OCI-M1 (cell line): ENCODE data around the gene IMPDH2.

Experiments used
- DNase-seq: peaks from one replicate; lab custom pipeline; 2025; lab: John Stamatoyannopoulos, UW

IMPDH2 gene

GRCh38 chr3:49028673-49029562 is at the start of gene IMPDH2:
Gene IMPDH2 (minus strand): TSS chr3:49029398. CDS start chr3:49029350, 48 bp downstream.
- peak; percentile 94 for DNase-seq

DNA sequence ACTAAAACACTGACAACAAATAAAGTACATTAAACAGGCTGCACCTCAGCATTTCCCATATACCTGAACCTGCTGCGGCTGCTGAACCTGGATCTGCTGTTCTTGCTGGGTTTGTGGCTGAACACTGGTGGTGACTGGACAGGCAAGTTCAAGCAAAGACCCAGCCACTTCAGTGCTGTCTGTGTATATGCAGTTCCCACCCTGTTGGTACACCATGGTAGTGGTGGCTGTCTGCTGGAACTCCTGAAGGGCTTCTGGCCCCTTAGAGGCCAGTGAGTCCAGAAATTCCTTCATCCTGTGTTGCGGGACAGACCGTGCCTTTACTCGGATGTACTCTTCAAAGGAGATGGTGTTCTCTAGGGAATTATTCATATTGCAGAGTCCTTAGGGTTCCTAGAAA is 47.4 kb upstream of the IMPDH2 start:
- no peak for DNase-seq

DNA sequence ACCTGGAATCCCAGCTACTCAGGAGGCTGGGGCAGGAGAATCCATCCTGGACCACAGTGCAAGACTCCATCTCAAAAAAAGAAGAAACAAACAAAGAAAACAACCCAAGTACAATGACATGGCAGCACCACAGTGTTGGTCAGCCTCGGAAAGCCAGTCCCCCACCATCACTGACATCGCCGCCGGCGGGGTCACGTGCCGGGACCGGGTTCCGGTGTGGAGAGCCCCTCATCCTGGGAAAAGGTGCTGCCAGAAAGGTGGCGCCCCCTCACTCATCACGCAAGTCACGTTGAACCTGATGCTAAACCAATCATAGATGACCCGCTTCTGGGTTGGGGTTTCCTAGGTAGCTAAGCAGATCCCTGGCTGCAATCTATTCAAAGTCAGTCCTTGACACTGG is 46.9 kb upstream of the IMPDH2 start:
- DNase-seq = no peak

DNA sequence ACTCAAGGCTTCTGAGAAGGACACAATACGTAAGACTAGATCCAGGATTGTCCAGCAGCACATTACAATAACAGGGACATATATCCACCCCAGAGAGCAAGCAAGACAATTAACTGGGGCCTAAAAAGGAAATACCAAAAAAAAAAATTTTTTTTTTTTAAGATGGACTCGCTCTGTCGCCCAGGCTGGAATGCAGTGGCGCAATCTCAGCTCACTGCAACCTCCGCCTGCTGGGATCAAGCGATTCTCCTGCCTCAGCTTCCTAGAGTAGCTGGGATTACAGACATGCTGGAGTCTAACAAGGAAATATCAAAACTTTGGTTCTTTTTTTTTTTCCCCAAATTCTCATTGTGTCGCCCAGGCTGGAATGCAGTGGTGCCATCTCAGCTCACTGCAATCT is 28.8 kb upstream of the IMPDH2 start:
- no peak for DNase-seq

- no peak for DNase-seq
Observed at GRCh38 chr3:49057268-49057667, 28.1 kb upstream of the IMPDH2 start.

DNA sequence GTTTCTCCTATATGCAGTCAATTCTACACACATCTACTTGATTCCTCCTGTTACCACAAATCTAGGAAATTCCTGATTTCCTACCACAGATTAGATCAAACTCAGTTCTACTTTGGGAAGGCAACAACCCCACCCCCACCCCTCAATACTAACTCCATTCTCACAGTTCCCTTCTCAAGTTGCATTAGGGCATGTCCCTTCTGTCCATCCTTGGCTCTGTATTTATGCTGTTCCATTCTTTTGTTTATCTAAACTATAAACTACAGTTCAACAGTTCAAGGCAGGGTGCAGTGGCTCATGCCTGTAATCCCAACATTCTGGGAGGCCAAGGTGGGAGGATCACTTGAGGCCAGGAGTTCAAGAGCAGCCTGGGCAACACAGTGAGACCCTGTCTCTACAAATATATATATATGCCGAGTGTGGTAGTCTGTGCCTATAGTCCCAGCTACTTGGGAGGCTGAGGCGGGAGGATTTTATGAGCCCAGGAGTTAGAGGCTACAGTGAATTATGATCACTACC is 25.2 kb upstream of the IMPDH2 start:
- DNase-seq = no peak

GRCh38 chr3:49053543-49053942 is 24.3 kb upstream of the IMPDH2 start:
- no peak for DNase-seq

DNA sequence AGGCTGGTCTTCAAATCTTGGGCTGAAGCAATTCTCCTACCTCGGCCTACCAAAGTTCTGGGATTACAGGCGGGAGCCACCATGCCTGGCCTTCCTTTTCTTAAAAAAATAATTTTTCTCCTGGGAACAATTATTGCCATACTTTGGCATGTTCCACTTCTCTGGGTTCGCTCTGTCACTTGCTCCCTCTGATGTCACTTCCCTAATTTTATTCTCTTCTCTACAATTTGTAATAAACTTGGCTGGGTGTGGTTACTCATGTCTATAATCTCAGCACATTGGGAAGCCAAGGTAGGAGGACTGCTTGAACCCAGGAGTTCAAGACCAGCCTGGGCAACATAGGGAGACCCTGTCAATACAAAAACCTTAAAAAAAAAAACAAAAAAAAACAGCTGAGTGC is 6.1 kb upstream of the IMPDH2 start:
- DNase-seq = no peak

- no peak for DNase-seq
Observed at GRCh38 chr3:49034650-49035049, 5.5 kb upstream of the IMPDH2 start.

- DNase-seq = no peak
Observed at GRCh38 chr3:49032646-49033304, 3.6 kb upstream of the IMPDH2 start.

DNA sequence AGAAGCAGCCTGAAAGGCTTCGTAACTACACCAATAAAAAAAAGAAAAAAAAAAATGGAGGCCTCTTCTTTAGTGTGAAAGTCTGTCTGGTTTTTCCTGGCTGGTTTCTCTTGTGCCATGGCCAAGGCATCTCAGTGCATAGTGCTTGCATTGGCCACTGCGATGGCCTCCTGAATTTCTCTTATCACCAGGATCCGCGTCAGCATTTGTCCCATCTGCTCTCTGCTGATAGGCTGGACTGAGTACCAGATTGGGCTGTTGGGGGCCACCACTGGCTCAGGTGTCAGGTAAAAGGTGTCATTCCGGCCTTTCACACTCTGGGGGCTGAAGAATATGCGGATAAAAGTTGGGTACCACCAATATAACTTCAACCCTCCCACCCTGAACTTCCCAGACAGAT is 1.1 kb upstream of the IMPDH2 start:
- no peak for DNase-seq

- DNase-seq = no peak
Observed at GRCh38 chr3:49029563-49029884, 326 bp upstream of the IMPDH2 start.

DNA sequence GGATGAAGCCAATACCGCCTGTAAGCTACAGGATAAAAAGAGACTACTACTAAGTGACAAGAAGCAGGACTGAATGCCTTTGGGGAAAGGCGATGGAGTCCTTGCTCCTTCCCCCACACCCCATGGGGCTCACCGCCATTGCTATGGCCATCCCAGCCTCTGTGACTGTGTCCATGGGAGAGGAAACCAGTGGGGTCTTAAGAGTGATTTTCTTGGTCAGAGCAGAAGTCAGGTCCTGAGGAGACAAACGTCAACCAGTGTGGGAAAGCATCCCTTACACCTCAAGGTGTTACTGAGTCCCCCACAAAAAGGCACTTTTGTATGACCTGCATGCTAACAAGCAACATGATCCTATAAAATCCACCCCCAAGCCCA is 913 bp downstream of the IMPDH2 start:
- DNase-seq = no peak

DNA sequence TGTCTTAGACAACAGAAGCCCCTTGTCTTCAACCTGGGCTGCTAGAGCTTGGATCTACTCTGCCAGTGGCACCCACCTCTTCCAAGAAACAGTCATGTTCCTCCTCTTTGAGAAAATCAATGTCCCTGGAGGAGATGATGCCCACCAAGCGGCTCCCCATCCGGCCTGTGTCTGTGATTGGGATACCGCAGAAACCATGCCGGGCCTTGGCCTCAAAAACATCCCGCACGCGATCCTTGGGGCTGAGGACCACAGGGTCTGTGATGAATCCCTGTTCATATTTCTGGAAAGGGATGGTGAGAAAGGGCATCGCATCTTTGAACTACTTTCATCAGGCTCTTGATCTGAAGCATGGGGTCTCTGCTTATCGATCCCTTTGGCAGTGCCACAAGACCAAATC is 1.6 kb downstream of the IMPDH2 start:
- DNase-seq = no peak

- DNase-seq = no peak
Observed at GRCh38 chr3:49026536-49026935, 2.7 kb downstream of the IMPDH2 start.

GRCh38 chr3:49025793-49026520 is 3.2 kb downstream of the IMPDH2 start:
- no peak for DNase-seq

DNA sequence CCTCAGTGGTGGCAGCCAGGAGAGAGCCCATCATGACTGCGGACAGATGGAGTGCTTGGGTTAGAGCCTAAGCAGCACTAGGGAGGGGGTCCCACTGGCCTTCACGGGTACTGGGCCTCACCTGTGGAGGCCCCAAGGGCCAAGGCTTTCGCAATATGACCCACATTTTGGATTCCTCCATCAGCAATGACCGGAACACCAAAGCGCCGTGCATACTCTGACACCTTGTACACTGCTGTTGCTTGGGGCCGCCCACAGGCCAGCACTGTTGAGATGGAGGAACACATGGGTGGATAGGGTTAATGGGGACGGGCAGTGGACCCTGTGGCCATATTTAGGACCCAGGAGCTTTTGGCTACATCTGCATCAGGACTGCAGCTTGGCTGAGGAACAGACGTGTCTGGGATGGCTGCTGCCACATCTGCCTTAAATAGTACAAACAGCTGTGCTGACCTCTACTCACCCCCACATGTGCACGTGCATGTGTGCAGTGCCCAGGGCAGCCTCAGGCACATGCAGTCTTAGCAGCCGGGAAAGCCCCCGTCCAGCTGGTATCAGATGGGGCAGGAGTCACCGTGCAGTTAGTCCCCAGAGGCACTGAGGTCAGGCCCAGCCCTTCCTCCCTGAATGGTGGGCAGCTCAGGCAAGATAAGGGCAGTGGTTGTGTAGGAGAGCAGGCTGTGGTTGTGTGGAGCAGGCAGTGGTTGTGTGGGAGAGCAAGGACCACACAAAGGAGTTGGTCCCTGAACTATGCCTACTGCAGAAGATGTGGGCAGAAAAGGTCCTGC is 4.0 kb downstream of the IMPDH2 start:
- DNase-seq = peak; percentile 92

DNA sequence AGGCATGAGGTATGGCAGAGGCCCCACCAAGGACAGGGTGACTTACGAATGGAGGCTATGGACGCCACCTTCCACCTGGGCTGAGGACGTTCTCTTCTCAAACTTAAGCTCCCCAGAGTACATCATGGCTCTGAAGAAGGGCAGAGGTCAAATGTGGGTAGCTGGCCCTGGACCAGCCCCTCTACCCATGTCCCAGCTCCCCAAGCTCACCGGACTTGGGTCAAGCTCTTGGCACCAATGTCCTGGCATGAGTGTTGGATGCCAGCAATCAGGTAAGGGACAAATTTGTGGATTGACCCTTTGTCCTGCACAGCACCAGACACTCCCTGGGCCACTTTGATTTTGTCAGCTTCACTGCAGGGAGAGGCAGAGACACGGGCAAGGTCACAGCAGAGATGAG is 4.7 kb downstream of the IMPDH2 start:
- DNase-seq = no peak

DNA sequence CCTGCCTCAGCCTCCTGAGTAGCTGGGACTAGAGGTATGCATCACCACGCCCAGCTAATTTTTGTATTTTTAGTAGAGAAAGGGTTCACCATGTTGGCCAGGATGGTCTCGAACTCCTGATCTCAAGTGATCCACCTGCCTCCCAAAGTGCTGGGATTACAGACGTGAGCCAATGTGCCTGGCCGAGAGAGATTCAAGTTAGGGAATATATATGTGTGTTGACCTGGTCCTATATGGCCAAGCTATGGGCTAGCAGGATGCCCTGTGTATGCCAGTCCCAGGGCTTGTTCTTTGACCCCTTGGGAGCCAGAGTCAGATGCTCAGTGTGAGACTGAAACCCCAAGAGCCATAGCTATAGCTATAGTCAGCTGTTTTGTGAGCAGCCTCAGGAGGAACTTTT is 5.4 kb downstream of the IMPDH2 start:
- no peak for DNase-seq

DNA sequence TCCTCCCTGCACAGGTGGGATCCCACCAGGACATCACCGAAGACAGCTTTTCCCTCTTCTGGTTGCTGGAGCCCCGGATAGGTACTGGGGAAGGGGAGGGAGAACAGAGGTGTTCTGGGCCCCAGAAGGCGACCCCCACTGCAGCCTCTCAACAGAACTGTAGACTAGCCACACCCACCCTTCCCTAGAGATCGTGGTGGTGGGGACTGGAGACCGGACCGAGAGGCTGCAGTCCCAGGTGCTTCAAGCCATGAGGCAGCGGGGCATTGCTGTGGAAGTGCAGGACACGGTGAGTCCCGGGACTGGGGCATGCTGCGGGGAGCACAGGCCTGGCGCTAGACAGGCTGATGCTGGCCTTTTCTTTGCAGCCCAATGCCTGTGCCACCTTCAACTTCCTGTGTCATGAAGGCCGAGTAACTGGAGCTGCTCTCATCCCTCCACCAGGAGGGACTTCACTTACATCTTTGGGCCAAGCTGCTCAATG is 6.5 kb downstream of the IMPDH2 start:
- no peak for DNase-seq

GRCh38 chr3:49021813-49022687 is 7.1 kb downstream of the IMPDH2 start, which contains the start of gene NDUFAF3:
Gene NDUFAF3 (plus strand): TSS chr3:49022121. CDS start chr3:49022145, 24 bp downstream.
- DNase-seq = peak; percentile 90
